NCI-H524 treated with DMSO at 0.1 percent for 48 hours (cell line): ENCODE measurements around the gene ZFYVE28.

Experiments used
- DNase-seq: peaks from one replicate; lab custom pipeline; 2025; lab: John Stamatoyannopoulos, UW

Gene ZFYVE28

GRCh38 chr4:2302387-2303119 lies 115.9 kb downstream of the ZFYVE28 start:
- DNase-seq: no peak

- DNase-seq: no peak
Observed at GRCh38 chr4:2301806-2302205, 116.6 kb downstream of the ZFYVE28 start.

- DNase-seq: no peak
Observed at GRCh38 chr4:2301225-2301642, 117.2 kb downstream of the ZFYVE28 start.

GRCh38 chr4:2300431-2301224 lies 117.8 kb downstream of the ZFYVE28 start:
- DNase-seq: no peak

- no peak for DNase-seq
Observed at GRCh38 chr4:2299794-2300193, 118.7 kb downstream of the ZFYVE28 start.

- DNase-seq: no peak
Observed at GRCh38 chr4:2298532-2298991, 119.9 kb downstream of the ZFYVE28 start.

GRCh38 chr4:2297606-2298531 lies 120.6 kb downstream of the ZFYVE28 start:
- DNase-seq: no peak

- DNase-seq: no peak
Observed at GRCh38 chr4:2296631-2297601, 121.5 kb downstream of the ZFYVE28 start.

- no peak for DNase-seq
Observed at GRCh38 chr4:2295900-2296442, 122.5 kb downstream of the ZFYVE28 start.

GRCh38 chr4:2295500-2295899 lies 122.9 kb downstream of the ZFYVE28 start:
- DNase-seq: no peak

GRCh38 chr4:2292646-2293108 lies 125.8 kb downstream of the ZFYVE28 start:
- no peak for DNase-seq

GRCh38 chr4:2291705-2292645 lies 126.5 kb downstream of the ZFYVE28 start:
- DNase-seq: no peak

GRCh38 chr4:2290974-2291704 lies 127.3 kb downstream of the ZFYVE28 start:
- no peak for DNase-seq

GRCh38 chr4:2290488-2290887 lies 128.0 kb downstream of the ZFYVE28 start:
- no peak for DNase-seq

- DNase-seq: no peak
Observed at GRCh38 chr4:2289955-2290333, 128.5 kb downstream of the ZFYVE28 start.

- no peak for DNase-seq
Observed at GRCh38 chr4:2289311-2289954, 129.0 kb downstream of the ZFYVE28 start.

- no peak for DNase-seq
Observed at GRCh38 chr4:2288051-2288541, 130.3 kb downstream of the ZFYVE28 start.

GRCh38 chr4:2287594-2287915 lies 130.9 kb downstream of the ZFYVE28 start:
- DNase-seq: no peak
